Measurements from ENCODE around the gene VRTN. TPM values are rescaled to one million over a fixed set of nuclear protein-coding genes. Genes with fewer than 3 reads are reported as not detected.
"Not testable (repeated sequence)": the region's sequence is repeated elsewhere in the genome, so short reads cannot be mapped to it uniquely, and the experiment has no call there.

Gene VRTN
- total RNA-seq, 1 experiment from 2014 or later, result not detected

- no peak for DNase-seq (ENCODE audit: low read depth)
Observed at GRCh38 chr14:74349757-74350156, 1.5 kb downstream of the VRTN start.

- no peak for DNase-seq (ENCODE audit: low read depth)
Observed at GRCh38 chr14:74350211-74350927, 2.1 kb downstream of the VRTN start.

GRCh38 chr14:74350928-74351323 lies 2.7 kb downstream of the VRTN start:
- no peak for DNase-seq (ENCODE audit: low read depth)

- no peak for DNase-seq (ENCODE audit: low read depth)
Observed at GRCh38 chr14:74356892-74357575, 8.8 kb downstream of the VRTN start.

GRCh38 chr14:74357585-74357984 lies 9.3 kb downstream of the VRTN start:
- DNase-seq (ENCODE audit: low read depth), result no peak

- no peak for DNase-seq (ENCODE audit: low read depth)
Observed at GRCh38 chr14:74358176-74358829, 10.0 kb downstream of the VRTN start.

- DNase-seq (ENCODE audit: low read depth), result no peak
Observed at GRCh38 chr14:74360163-74360562, 11.9 kb downstream of the VRTN start.

GRCh38 chr14:74362361-74362915 lies 14.2 kb downstream of the VRTN start:
- peak; percentile 61 for DNase-seq (ENCODE audit: low read depth)

- no peak for DNase-seq (ENCODE audit: low read depth)
Observed at GRCh38 chr14:74364271-74364880, 16.1 kb downstream of the VRTN start.

GRCh38 chr14:74368026-74368425 lies 19.8 kb downstream of the VRTN start:
- DNase-seq (ENCODE audit: low read depth), result no peak

GRCh38 chr14:74368441-74368840 lies 20.2 kb downstream of the VRTN start:
- no peak for DNase-seq (ENCODE audit: low read depth)

GRCh38 chr14:74377976-74378690 lies 29.9 kb downstream of the VRTN start:
- DNase-seq (ENCODE audit: low read depth), result no peak

- no peak for DNase-seq (ENCODE audit: low read depth)
Observed at GRCh38 chr14:74380172-74380571, 31.9 kb downstream of the VRTN start.

GRCh38 chr14:74380845-74381244 lies 32.6 kb downstream of the VRTN start:
- no peak for DNase-seq (ENCODE audit: low read depth)

GRCh38 chr14:74381571-74381970 lies 33.3 kb downstream of the VRTN start:
- DNase-seq (ENCODE audit: low read depth), result not testable (repeated sequence)

GRCh38 chr14:74382231-74382630 lies 34.0 kb downstream of the VRTN start:
- DNase-seq (ENCODE audit: low read depth), result no peak

GRCh38 chr14:74389980-74390379 lies 41.7 kb downstream of the VRTN start:
- no peak for DNase-seq (ENCODE audit: low read depth)

- DNase-seq (ENCODE audit: low read depth), result not testable (repeated sequence)
Observed at GRCh38 chr14:74390505-74390904, 42.2 kb downstream of the VRTN start.

- DNase-seq (ENCODE audit: low read depth), result no peak
Observed at GRCh38 chr14:74391479-74391878, 43.2 kb downstream of the VRTN start.

GRCh38 chr14:74392616-74393570 lies 44.6 kb downstream of the VRTN start:
- no peak for DNase-seq (ENCODE audit: low read depth)
